Stomach (tissue), 19 donors: Measurements from ENCODE around the gene GOLGA8S. TPM values are rescaled to one million over a fixed set of nuclear protein-coding genes. Genes with fewer than 3 reads are reported as not detected.
"Not testable (repeated sequence)": the region's sequence is repeated elsewhere in the genome, so short reads cannot be mapped to it uniquely, and the experiment has no call there.

ENCODE experiments used
- DNase-seq, 2 donors: peaks; one replicate each; pipeline versions ENCODE4 v3.0.0 to v3.0.0-alpha.2; 2013 to 2019
- H3K27ac ChIP-seq, 5 donors: fragments of 200-600 bp in 4 of 5; sonication (generic) in 4 of 5; one replicate each; pipeline ENCODE4 v1.5.1; 2013 to 2019; ENCODE audit warnings: mild to moderate bottlenecking in 1 of 5, moderate library complexity in 1 of 5
- H3K27me3 ChIP-seq, 3 donors: fragments of 200-600 bp; sonication (generic); one replicate each; pipeline ENCODE4 v1.5.1; 2017 to 2019; ENCODE audit warnings: mixed run types in 1 of 3
- H3K36me3 ChIP-seq, 4 donors: fragments of 200-600 bp; sonication (generic); 1 replicate in 3 of 4; 2 replicates in 1 of 4; pipeline ENCODE4 v1.5.1; 2016 to 2019
- H3K4me1 ChIP-seq, 4 donors: fragments of 200-600 bp; sonication (generic); one replicate each; pipeline ENCODE4 v1.5.1; 2016 to 2019
- H3K4me3 ChIP-seq, 4 donors: fragments of 200-600 bp; sonication (generic) in 3 of 4; one replicate each; pipeline ENCODE4 v1.5.1; 2016 to 2019; ENCODE audit warnings: mild to moderate bottlenecking in 1 of 4
- H3K9me3 ChIP-seq, 4 donors: fragments of 200-600 bp; sonication (generic); one replicate each; pipeline ENCODE4 v1.5.1; 2016 to 2019
- EP300 ChIP-seq: sonication (generic); formaldehyde crosslinking; IDR thresholded peaks from one replicate; pipeline ENCODE4 v1.6.1; 2017; ENCODE audit warnings: antibody characterized with exemption
- WGBS, 5 donors: extraction: QIAGEN DNeasy Blood & Tissue Kit in 3 of 5; methylation state at CpG; one replicate each; pipeline versions ENCODE4 v1.1.5 to v1.1.7; 2013 to 2018; 5-methylcytosine and 5-hydroxymethylcytosine counted together
- intact Hi-C: fragments of 100-400 bp; cut with DNase I; formaldehyde crosslinking; loops from one replicate; pipeline ENCODE4 v1.15.1; 2023; ENCODE audit warnings: low total_unique reads
- long read RNA-seq, 10 donors: transcript quantifications; one replicate each; lab custom pipeline, GENCODE V29; 2026
- polyA plus RNA-seq, 3 donors: library from polyadenylated mRNA; stranded (reverse); fragments of 200-250 nt; gene quantifications; one replicate each; pipeline ENCODE4 v1.2.3, GENCODE V29; 2013
- total RNA-seq, 5 donors: library from RNA; depleted of rRNA; stranded (reverse); fragments of >200 nt; gene quantifications; one replicate each; pipeline versions ENCODE4 v1.1.0 to v1.2.3, GENCODE V29; 2014 to 2016
- TF ChIP-seq, protein P1 (sequence below), 7 experiments: fragments of 450-650 bp in 4 of 7; fragments of 200-600 bp in 3 of 7; sonication (generic) in 3 of 7; IDR thresholded peaks; one replicate each; pipeline ENCODE4 v1.5.1; 2016 to 2019; ENCODE audit warnings: antibody characterized with exemption in 7 of 7, control low read depth in 2 of 7, mild to moderate bottlenecking in 1 of 7
- donor health status: healthy with polysubstance abuse.
- donor health status: Bipolar disorder and iron deficiency.
- donor health status: healthy.

GOLGA8S gene, protein sequence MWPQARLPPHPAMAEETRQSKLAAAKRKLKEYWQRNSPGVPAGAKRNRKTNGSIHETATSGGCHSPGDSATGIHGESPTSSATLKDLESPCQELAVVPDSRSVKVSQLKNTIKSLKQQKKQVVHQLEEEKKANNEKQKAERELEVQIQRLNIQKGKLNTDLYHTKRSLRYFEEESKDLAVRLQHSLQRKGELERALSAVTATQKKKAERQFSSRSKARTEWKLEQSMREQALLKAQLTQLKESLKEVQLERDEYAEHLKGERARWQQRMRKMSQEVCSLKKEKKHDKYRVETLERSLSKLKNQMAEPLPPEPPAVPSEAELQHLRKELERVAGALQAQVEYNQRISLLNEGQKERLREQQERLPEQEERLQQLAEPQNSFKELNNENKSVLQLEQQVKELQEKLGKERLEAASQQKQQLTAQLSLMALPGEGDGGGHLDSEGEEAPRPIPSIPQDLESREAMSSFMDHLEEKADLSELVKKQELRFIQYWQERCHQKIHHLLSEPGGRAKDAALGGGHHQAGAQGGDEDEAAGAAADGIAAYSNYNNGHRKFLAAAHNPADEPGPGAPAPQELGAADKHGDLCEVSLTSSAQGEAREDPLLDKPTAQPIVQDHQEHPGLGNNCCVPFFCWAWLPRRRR
- total RNA-seq (under 1 TPM in 2 of 5 donors, not detected in 3; 0.45 to 0.58 TPM), polyA plus RNA-seq (under 1 TPM in 1 of 3 donors, not detected in 2; 0.08 TPM)
- long read RNA-seq, donor 1, result 0 reads
- long read RNA-seq, donor 2, result 0 reads
- long read RNA-seq, donor 3, result 0 reads
- long read RNA-seq, donor 4, result 0 reads
- long read RNA-seq, donor 5, result 0 reads
- long read RNA-seq, donor 6, result 0 reads
- long read RNA-seq, donor 7, result 0 reads
- long read RNA-seq, donor 8, result 0 reads
- long read RNA-seq, donor 9, result 0 reads
- long read RNA-seq, donor 10, result 0 reads

DNA sequence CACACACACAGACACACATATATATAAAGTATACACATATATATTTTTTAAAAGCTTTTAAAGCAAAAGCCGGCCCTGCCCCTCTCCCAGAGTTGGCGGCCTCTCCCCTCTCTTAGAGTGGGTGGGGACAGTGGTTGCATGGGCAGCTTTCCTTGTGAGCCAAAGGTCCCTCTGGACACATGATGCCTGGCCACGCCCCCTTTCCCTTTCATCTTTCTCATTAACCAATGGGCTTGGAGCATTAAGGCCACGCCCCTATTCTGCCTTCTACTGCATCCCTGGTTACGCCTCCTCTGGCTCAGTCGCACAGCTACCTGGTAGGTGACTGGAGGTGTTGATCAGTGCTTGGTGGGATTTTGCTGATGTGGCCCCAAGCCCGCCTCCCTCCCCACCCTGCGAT, at the start of gene GOLGA8S:
Gene GOLGA8S (plus strand): TSS at position 301 of the 400 bp plus-strand sequence. CDS start 62 bp downstream, at position 363.
- H3K36me3 ChIP-seq, H3K9me3 ChIP-seq, H3K27ac ChIP-seq, intact Hi-C loops, H3K4me1 ChIP-seq, H3K4me3 ChIP-seq, H3K27me3 ChIP-seq, DNase-seq: not testable (repeated sequence)
- no CpG with 5 or more reads among the region's 8 CpGs for WGBS, 5 donors

DNA sequence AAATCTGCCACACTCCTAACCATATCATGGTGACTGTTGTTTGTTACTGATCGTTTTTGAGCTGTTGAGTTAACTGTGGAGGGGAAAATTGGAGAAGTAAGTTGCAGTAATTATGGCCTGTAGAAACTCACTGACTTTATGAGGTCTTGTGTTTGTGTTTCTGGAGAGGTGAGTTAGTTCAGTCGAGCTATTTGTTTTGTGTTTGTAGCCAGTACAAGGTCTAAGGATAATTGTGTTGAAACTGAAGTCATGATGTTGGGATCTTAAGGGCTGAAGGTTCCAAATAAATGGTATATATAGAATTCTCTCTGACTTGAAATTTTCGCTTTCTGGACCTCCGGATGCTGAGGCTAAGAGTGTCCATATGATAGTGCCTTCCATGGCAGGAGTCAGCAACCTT, 49.7 kb upstream of the GOLGA8S start:
- peak overlapping the region in 3 of 4 donors; percentile 46 to 54 (median 53) for H3K4me3 ChIP-seq
- H3K4me1 ChIP-seq, result peaks cover 6 to 28% (median 19%) of the 10 kb centered on the region in 4 donors
- intact Hi-C loops, H3K9me3 ChIP-seq, H3K27me3 ChIP-seq, DNase-seq: not testable (repeated sequence)
- peaks cover 8 to 31% (median 25%) of the 10 kb centered on the region in 4 donors for H3K36me3 ChIP-seq
- H3K27ac ChIP-seq, result peak overlapping the region in 1 of 5 donors; percentile 72
- WGBS, 5 donors, result 50 to 57% (median 52%) methylated on average over 4 of the region's 4 CpGs

DNA sequence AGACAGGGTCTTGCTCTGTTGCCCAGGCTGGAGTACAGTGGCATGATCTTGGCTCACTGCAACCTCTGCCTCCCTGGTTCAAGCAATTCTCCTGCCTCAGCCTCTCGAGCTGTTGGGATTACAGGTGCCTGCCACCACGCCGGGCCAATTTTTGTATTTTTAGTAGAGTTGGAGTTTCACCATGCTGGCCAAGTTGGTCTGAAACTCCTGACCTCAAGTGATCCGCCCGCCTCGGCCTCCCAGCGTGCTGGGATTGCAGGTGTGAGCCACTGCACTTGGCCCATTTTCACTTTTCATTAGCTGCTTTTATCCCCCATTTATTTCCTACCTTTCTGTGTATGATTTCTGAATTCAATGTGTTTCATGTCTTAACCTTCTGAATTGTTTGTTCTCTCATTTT, 48.6 kb upstream of the GOLGA8S start:
- Histone ChIP-seq H3K36me3 (peaks cover 17 to 42% (median 36%) of the 10 kb centered on the region in 4 donors), H3K4me1 (peaks cover 6 to 28% (median 19%) of the 10 kb centered on the region in 4 donors)
- H3K9me3 ChIP-seq, intact Hi-C loops, DNase-seq, H3K27me3 ChIP-seq, H3K4me3 ChIP-seq, H3K27ac ChIP-seq: not testable (repeated sequence)
- WGBS, 5 donors, result 88 to 99% (median 93%) methylated on average over 7 of the region's 7 CpGs

GRCh38 chr15:23311233-23311632, 43.3 kb upstream of the GOLGA8S start:
- H3K27ac ChIP-seq, H3K4me3 ChIP-seq, H3K4me1 ChIP-seq, DNase-seq, intact Hi-C loops, H3K9me3 ChIP-seq, H3K27me3 ChIP-seq: not testable (repeated sequence)
- H3K36me3 ChIP-seq, result peaks cover 22 to 49% (median 44%) of the 10 kb centered on the region in 4 donors
- 74 to 94% (median 90%) methylated on average over 3 to 13 of the region's 13 CpGs for WGBS, 5 donors

- WGBS, 5 donors, result 90% methylated on average over 3 of the region's 7 CpGs; no CpG with 5 or more reads in 4 of the 5 donors
- H3K9me3 ChIP-seq, result not testable (repeated sequence)
Measured at GRCh38 chr15:23334096-23334495, 20.5 kb upstream of the GOLGA8S start, which contains the start of gene GOLGA6L26. TSS of gene GOLGA6L26 (minus strand) at chr15:23334196. CDS start at chr15:23334135, 61 bp downstream.

GRCh38 chr15:23362622-23363021, 8.1 kb downstream of the GOLGA8S start:
- H3K27ac ChIP-seq, H3K4me3 ChIP-seq, H3K27me3 ChIP-seq, intact Hi-C loops, H3K9me3 ChIP-seq, H3K4me1 ChIP-seq, DNase-seq, H3K36me3 ChIP-seq: not testable (repeated sequence)
- WGBS, 5 donors, result 70 to 75% methylated on average over 1 to 2 of the region's 5 CpGs; no CpG with 5 or more reads in 3 of the 5 donors

More at GRCh38 chr15:23334096-23334495, 20.5 kb upstream of the GOLGA8S start, which contains the start of gene GOLGA6L26:
- H3K27me3 ChIP-seq, H3K27ac ChIP-seq, intact Hi-C loops, H3K4me3 ChIP-seq, H3K36me3 ChIP-seq, H3K4me1 ChIP-seq, DNase-seq: not testable (repeated sequence)

DNA sequence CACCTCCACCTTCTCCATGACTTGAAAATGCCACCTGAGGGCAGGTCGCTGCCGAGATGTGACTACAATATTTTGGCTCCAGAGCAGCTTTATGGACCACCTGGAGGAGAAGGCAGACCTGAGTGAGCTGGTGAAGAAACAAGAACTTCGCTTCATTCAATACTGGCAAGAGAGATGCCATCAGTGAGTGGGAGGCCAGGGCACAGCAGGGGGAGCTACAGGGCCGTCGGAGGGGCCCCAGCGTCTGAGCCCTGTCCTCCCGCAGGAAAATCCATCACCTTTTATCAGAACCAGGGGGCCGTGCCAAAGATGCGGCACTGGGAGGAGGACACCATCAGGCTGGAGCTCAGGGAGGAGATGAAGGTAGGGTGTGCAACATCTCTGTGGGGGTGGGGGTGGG, 9.7 kb downstream of the GOLGA8S start:
- DNase-seq, H3K4me1 ChIP-seq, H3K4me3 ChIP-seq, H3K27me3 ChIP-seq, intact Hi-C loops, H3K36me3 ChIP-seq, H3K9me3 ChIP-seq, H3K27ac ChIP-seq: not testable (repeated sequence)
- WGBS, 5 donors, result 54 to 81% (median 63%) methylated on average over 3 to 6 of the region's 9 CpGs

DNA sequence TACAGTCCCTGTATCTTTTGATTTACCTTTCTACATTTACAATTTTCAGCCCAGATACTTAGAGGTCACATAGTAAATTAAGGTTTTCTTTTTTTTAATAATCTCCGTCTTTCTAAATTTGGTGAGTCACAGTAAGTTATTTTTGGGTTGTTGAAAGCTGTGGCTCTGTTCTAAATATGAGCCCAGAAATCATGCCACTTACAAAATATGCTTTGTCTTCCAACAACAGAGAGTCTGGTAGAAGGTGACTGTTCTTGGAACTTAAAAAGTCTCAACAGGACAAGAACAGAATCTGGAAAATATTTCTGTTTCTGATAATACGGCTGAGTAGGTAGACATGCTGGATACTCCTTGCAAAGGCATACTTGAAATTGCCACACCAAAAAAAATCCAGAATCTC, 16.0 kb downstream of the GOLGA8S start:
- Histone ChIP-seq H3K4me1 (no peaks in the 10 kb centered on the region), H3K27me3 (no peaks in the 10 kb centered on the region), H3K4me3 (no peak overlapping the region), H3K9me3 (no peaks in the 10 kb centered on the region), H3K36me3 (no peaks in the 10 kb centered on the region), H3K27ac (no peak overlapping the region)
- intact Hi-C loops, result no loop called here
- WGBS, 5 donors, result 65 to 94% (median 84%) methylated on average over 2 of the region's 2 CpGs
- DNase-seq, result no peak
- TF ChIP-seq, protein P1, sequence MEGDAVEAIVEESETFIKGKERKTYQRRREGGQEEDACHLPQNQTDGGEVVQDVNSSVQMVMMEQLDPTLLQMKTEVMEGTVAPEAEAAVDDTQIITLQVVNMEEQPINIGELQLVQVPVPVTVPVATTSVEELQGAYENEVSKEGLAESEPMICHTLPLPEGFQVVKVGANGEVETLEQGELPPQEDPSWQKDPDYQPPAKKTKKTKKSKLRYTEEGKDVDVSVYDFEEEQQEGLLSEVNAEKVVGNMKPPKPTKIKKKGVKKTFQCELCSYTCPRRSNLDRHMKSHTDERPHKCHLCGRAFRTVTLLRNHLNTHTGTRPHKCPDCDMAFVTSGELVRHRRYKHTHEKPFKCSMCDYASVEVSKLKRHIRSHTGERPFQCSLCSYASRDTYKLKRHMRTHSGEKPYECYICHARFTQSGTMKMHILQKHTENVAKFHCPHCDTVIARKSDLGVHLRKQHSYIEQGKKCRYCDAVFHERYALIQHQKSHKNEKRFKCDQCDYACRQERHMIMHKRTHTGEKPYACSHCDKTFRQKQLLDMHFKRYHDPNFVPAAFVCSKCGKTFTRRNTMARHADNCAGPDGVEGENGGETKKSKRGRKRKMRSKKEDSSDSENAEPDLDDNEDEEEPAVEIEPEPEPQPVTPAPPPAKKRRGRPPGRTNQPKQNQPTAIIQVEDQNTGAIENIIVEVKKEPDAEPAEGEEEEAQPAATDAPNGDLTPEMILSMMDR (IDR thresholded peaks at IDR 0.05), result no peak
- no peak for TF ChIP-seq EP300

- intact Hi-C loops, H3K4me1 ChIP-seq, H3K27ac ChIP-seq, H3K36me3 ChIP-seq, DNase-seq, H3K9me3 ChIP-seq, H3K4me3 ChIP-seq, H3K27me3 ChIP-seq: not testable (repeated sequence)
- 52 to 67% (median 66%) methylated on average over 4 of the region's 4 CpGs for WGBS, 5 donors
Measured at GRCh38 chr15:23371134-23371533, 16.6 kb downstream of the GOLGA8S start.

- 69 to 86% (median 76%) methylated on average over 3 of the region's 3 CpGs for whole genome bisulfite sequencing, 5 donors
- DNase-seq, intact Hi-C loops, H3K4me1 ChIP-seq, H3K4me3 ChIP-seq, H3K9me3 ChIP-seq, H3K27ac ChIP-seq, H3K27me3 ChIP-seq, H3K36me3 ChIP-seq: not testable (repeated sequence)
Measured at GRCh38 chr15:23371868-23372267, 17.3 kb downstream of the GOLGA8S start.
